RWPE2 (cell line): ENCODE data around the gene TMEM259.

Experiments
- ATAC-seq: fragments of 200-7000 bp; cut with Tn5 transposase; 3 replicates; pipeline ENCODE4 v1.9.1; 2021; ENCODE audit warnings: low read depth
- DNase-seq: peaks from one replicate; pipeline ENCODE4 v3.0.0-alpha.2; 2020; ENCODE audit warnings: low spot score
- H3K27ac ChIP-seq: fragments of 450-650 bp; 2 replicates; pipeline ENCODE4 v1.5.1; 2017; ENCODE audit warnings: mild to moderate bottlenecking; ENCODE audit not compliant: poor library complexity, severe bottlenecking
- H3K27me3 ChIP-seq: fragments of 250-450 bp; sonication (Bioruptor Pico); 2 replicates; pipeline ENCODE4 v1.5.1; 2021; ENCODE audit warnings: mild to moderate bottlenecking, moderate library complexity; ENCODE audit not compliant: insufficient read depth, poor library complexity, severe bottlenecking
- H3K36me3 ChIP-seq: fragments of 250-450 bp; sonication (Bioruptor Pico); 2 replicates; pipeline ENCODE4 v1.5.1; 2020; ENCODE audit warnings: low read depth, mild to moderate bottlenecking, moderate library complexity
- H3K4me1 ChIP-seq: fragments of 250-450 bp; sonication (Bioruptor Pico); 2 replicates; pipeline ENCODE4 v1.5.1; 2021; ENCODE audit warnings: mild to moderate bottlenecking, moderate library complexity; ENCODE audit not compliant: insufficient read depth, poor library complexity, severe bottlenecking
- H3K4me3 ChIP-seq: fragments of 250-450 bp; sonication (Bioruptor Pico); 2 replicates; pipeline ENCODE4 v1.5.1; 2021; ENCODE audit warnings: mild to moderate bottlenecking, moderate library complexity; ENCODE audit not compliant: severe bottlenecking
- H3K9me3 ChIP-seq: fragments of 250-450 bp; sonication (Bioruptor Pico); 2 replicates; pipeline ENCODE4 v1.5.1; 2021; ENCODE audit warnings: mild to moderate bottlenecking, moderate library complexity; ENCODE audit not compliant: severe bottlenecking
- TF ChIP-seq, protein P1 (sequence below): fragments of 450-650 bp; IDR thresholded peaks from one replicate; pipeline ENCODE4 v1.5.1; 2017; ENCODE audit warnings: mild to moderate bottlenecking, moderate library complexity; ENCODE audit not compliant: poor library complexity, severe bottlenecking

TMEM259 gene

DNA sequence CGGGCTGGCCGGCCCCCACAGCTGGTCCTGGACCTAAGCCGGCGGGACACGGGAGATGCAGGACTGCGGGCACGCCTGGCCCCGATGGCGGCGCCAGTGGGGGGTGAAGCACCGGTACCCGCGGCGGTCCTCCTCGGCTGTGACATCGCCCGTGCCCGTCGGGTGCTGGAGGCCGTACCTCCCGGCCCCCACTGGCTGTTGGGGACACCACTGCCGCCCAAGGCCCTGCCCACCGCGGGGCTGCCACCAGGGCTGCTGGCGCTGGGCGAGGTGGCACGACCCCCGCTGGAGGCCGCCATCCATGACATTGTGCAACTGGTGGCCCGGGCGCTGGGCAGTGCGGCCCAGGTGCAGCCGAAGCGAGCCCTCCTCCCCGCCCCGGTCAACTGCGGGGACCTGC lies 17.6 kb downstream of the TMEM259 start:
- peaks cover 27% of the 10 kb centered on the region for H3K27me3 ChIP-seq
- TF ChIP-seq, protein P1, sequence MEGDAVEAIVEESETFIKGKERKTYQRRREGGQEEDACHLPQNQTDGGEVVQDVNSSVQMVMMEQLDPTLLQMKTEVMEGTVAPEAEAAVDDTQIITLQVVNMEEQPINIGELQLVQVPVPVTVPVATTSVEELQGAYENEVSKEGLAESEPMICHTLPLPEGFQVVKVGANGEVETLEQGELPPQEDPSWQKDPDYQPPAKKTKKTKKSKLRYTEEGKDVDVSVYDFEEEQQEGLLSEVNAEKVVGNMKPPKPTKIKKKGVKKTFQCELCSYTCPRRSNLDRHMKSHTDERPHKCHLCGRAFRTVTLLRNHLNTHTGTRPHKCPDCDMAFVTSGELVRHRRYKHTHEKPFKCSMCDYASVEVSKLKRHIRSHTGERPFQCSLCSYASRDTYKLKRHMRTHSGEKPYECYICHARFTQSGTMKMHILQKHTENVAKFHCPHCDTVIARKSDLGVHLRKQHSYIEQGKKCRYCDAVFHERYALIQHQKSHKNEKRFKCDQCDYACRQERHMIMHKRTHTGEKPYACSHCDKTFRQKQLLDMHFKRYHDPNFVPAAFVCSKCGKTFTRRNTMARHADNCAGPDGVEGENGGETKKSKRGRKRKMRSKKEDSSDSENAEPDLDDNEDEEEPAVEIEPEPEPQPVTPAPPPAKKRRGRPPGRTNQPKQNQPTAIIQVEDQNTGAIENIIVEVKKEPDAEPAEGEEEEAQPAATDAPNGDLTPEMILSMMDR, result no peak
- ATAC-seq, result no peak

DNA sequence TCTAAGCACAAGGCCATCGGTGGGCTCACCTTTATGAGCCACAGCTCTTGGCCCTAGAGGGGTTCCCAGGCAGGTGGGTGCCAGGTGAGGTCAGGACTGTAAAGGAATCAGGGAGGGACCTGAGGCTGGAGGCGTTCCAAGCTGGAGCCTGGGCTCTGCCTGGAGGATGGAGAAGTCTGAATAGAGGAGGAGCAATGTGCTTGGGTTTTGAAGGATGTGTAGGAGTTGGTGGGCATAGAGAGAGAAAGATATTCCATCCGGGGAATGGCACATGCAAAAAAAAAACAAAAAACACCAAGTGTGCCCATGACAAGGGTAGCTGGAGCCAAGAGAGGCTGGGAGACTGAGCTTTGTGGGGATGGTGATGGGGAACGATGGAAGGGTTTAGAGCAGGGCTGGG lies 18.3 kb downstream of the TMEM259 start:
- TF ChIP-seq, protein P1, result no peak
- Histone ChIP-seq H3K36me3 (no peaks in the 10 kb centered on the region), H3K27me3 (peaks cover 34% of the 10 kb centered on the region), H3K27ac (no peak overlapping the region), H3K4me3 (no peak overlapping the region), H3K4me1 (no peaks in the 10 kb centered on the region), H3K9me3 (no peaks in the 10 kb centered on the region)
- no peak for DNase-seq
- ATAC-seq, result no peak

More for the DNA sequence above, 17.6 kb downstream of the TMEM259 start:
- Histone ChIP-seq H3K4me1 (no peaks in the 10 kb centered on the region), H3K4me3 (no peak overlapping the region), H3K9me3 (no peaks in the 10 kb centered on the region), H3K27ac (no peak overlapping the region), H3K36me3 (no peaks in the 10 kb centered on the region)
- no peak for DNase-seq

DNA sequence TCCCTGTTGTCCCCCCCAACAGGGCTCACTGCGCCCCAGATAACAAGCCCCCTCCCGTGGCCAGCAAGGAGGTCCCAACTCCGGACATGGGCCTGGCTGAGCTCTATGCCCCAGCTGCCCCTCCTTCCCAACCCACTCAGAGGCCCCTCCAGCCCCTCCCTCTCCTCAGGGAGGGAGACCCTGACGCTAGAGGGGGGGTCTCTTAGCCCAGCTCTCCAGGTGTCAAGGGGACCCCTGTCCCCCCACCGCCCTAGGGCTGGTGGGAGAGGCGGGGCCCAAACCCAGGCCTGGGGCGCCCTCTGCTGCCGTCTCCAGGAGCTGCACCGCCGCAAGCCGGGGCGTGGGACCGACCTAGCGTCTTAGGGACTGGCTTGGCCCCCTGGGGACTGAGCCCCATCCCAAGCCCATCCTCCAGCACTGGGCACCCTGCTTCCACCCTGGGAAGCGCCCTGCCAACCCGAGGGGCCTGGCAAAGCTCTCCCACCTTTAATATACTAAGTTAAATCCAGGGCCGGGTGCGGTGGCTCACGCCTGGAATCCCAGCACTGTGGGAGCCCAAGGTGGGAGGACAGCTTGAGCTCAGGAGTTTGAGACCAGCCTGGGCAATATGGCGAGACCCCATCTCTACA lies 19.3 kb downstream of the TMEM259 start:
- Histone ChIP-seq H3K4me3 (no peak overlapping the region), H3K9me3 (no peaks in the 10 kb centered on the region), H3K36me3 (no peaks in the 10 kb centered on the region), H3K27ac (no peak overlapping the region), H3K4me1 (no peaks in the 10 kb centered on the region), H3K27me3 (peaks cover 42% of the 10 kb centered on the region)
- TF ChIP-seq, protein P1, result peak; percentile 79
- DNase-seq (no peak), ATAC-seq (peak; percentile 37; the same call in 2 of the 3 replicates)

DNA sequence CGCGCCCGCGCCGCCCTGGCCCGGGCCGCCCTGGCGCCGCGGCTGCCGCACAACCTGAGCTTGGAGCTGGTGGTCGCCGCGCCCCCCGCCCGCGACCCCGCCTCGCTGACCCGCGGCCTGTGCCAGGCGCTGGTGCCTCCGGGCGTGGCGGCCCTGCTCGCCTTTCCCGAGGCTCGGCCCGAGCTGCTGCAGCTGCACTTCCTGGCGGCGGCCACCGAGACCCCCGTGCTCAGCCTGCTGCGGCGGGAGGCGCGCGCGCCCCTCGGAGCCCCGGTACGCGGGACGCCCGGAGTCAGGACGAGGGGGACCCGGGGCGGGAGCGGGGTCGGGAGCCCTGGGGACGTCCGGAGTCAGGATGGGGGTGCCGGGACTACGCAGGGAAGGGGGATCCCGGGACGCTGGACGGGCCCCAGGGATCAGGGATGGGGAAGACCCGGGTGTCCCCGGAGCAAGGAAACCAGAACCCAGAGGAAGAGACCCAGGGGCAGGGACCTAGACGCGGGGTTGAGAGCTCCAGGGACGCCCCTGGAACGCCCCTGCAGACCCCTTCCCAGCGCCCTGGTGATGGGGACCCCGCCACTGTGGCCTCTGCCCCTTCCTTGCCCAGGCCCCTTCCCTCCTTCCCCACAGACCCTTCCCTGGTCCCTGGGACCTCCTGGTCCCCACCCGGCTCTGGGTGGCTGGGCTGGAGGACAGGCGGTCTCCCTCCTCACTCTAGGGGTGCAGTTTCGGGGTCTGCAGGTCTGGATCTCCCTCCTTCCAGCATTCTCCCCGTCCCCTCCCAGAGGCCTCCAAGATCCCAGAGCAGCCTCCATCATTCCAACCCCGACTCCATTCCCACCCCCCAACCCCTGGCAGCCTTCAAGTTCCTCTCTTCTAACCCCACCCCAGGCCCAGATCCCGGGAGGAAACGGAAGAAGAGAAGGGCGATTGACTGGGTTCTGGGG lies 20.1 kb downstream of the TMEM259 start:
- Histone ChIP-seq H3K27me3 (peaks cover 44% of the 10 kb centered on the region), H3K9me3 (no peaks in the 10 kb centered on the region), H3K4me3 (peak overlapping the region; percentile 22), H3K27ac (no peak overlapping the region), H3K4me1 (no peaks in the 10 kb centered on the region), H3K36me3 (no peaks in the 10 kb centered on the region)
- TF ChIP-seq, protein P1, result no peak
- DNase-seq, result no peak
- no peak for ATAC-seq
